CD4-positive, CD25-positive, alpha-beta regulatory T cell (primary cell): ENCODE data around the gene TMEM120A. TPM values are rescaled to one million over a fixed set of nuclear protein-coding genes. Genes with fewer than 3 reads are reported as not detected.

Experiments
- ATAC-seq, 2 donors: fragments of 150-1000 bp; cut with Tn5 transposase; one replicate each; pipeline ENCODE4 v1.10.0; 2021; ENCODE audit warnings: low read depth in 2 of 2, moderate number of reproducible peaks in 2 of 2, moderate library complexity in 1 of 2
- DNase-seq, 3 donors: peaks; one replicate each; pipeline versions ENCODE4 v3.0.0 to v3.0.0-alpha.2; 2012 to 2022; ENCODE audit warnings: mixed read lengths in 1 of 3
- H3K27ac ChIP-seq: one replicate; pipeline ENCODE4 v1.7.0; 2013; ENCODE audit warnings: mild to moderate bottlenecking, low read length; ENCODE audit not compliant: insufficient read depth, poor library complexity, severe bottlenecking
- H3K27me3 ChIP-seq: one replicate; pipeline ENCODE4 v1.7.0; 2013; ENCODE audit warnings: low read length; ENCODE audit not compliant: control insufficient read depth, insufficient read depth
- H3K36me3 ChIP-seq: one replicate; pipeline ENCODE4 v1.7.0; 2013; ENCODE audit warnings: mild to moderate bottlenecking, low read length, moderate library complexity; ENCODE audit not compliant: control insufficient read depth, insufficient read depth
- H3K4me1 ChIP-seq: 2 replicates; pipeline ENCODE4 v1.7.0; 2013; ENCODE audit warnings: mild to moderate bottlenecking, low read length; ENCODE audit not compliant: insufficient read depth, control insufficient read depth, poor library complexity, severe bottlenecking
- H3K4me3 ChIP-seq: one replicate; pipeline ENCODE4 v1.7.0; 2013; ENCODE audit warnings: low read depth, mild to moderate bottlenecking, low read length, moderate library complexity
- H3K9me3 ChIP-seq, 2 experiments: 1 replicate in 1 of 2; 2 replicates in 1 of 2; pipeline ENCODE4 v1.7.0; 2013; ENCODE audit warnings: low read length in 2 of 2, mild to moderate bottlenecking in 1 of 2, moderate library complexity in 1 of 2; ENCODE audit not compliant: control insufficient read depth in 2 of 2
- H3K27ac Mint-ChIP-seq, 3 donors: one replicate each; pipeline ENCODE4 v1.8.0; 2020 to 2022; ENCODE audit warnings: mild to moderate bottlenecking in 3 of 3, mixed read lengths in 3 of 3, moderate library complexity in 2 of 3
- H3K27me3 Mint-ChIP-seq: one replicate; pipeline ENCODE4 v1.8.0; 2022; ENCODE audit warnings: mild to moderate bottlenecking, mixed read lengths
- H3K36me3 Mint-ChIP-seq: one replicate; pipeline ENCODE4 v1.8.0; 2020; ENCODE audit warnings: mixed read lengths
- H3K4me1 Mint-ChIP-seq, 4 donors: one replicate each; pipeline ENCODE4 v1.8.0; 2020 to 2022; ENCODE audit warnings: mixed read lengths in 4 of 4, mild to moderate bottlenecking in 1 of 4
- H3K4me3 Mint-ChIP-seq, 4 donors: one replicate each; pipeline ENCODE4 v1.8.0; 2020 to 2022; ENCODE audit warnings: mild to moderate bottlenecking in 4 of 4, mixed read lengths in 4 of 4, moderate library complexity in 3 of 4
- H3K9me3 Mint-ChIP-seq, 7 donors: one replicate each; pipeline ENCODE4 v1.8.0; 2020 to 2022; ENCODE audit warnings: mixed read lengths in 7 of 7, mild to moderate bottlenecking in 3 of 7, moderate library complexity in 2 of 7
- polyA plus RNA-seq, 4 donors: library from polyadenylated mRNA; unstranded; fragments of 300-500 nt; fragmentation: Illumina TruSeq; gene quantifications; one replicate each; pipeline ENCODE4 v1.2.3, GENCODE V29; 2021
- total RNA-seq: library from RNA; stranded (reverse); gene quantifications from one replicate; pipeline ENCODE4 v1.2.3, GENCODE V29; 2022

The TMEM120A gene
- total and polyA plus RNA-seq, 5 donors from 2014 or later = 41.9 to 66.5 (median 61.7) TPM

DNA sequence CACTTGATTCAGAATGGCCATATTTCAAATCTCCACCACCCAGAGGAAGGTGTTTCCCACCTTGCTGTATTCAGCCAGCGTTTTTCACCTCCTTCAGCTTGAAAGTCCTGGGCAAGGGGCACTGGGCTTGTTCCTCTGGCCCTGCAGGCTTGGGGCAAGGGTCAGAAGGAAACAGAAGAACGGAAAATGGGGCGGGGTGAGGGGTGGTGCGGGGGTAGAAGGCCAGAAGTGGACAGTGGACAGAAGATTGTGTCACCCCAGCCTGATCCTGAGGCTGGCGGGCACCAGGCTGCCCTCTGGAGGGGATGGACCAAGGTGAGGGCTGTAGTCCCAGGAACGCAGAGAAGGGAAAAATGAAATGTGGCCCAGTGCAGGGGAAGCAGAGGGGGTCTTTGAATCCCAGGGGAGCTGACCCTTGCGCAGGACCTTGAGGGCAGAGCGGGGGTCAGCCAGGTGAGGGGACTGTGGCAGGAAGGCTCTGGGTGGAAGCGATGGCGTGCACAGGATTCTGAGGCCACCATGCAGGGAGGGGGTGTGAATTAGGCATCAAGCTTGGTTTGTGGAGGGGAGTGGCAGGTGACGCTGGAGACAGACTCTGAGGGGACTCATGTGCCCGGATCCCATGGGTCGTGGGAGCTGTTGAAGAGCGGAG lies 23.0 kb downstream of the TMEM120A start:
- H3K4me3 ChIP-seq = no peak overlapping the region
- no peak overlapping the region for H3K4me3 Mint-ChIP-seq
- no peaks in the 10 kb centered on the region for H3K9me3 ChIP-seq
- peaks cover 0 to 3% (median 0%) of the 10 kb centered on the region in 4 donors for H3K4me1 Mint-ChIP-seq
- ATAC-seq (no peak), DNase-seq (no peak)
- no peaks in the 10 kb centered on the region for H3K27me3 Mint-ChIP-seq
- H3K27me3 ChIP-seq = no peaks in the 10 kb centered on the region
- H3K9me3 Mint-ChIP-seq = no peaks in the 10 kb centered on the region
- no peak overlapping the region for H3K27ac ChIP-seq
- H3K27ac Mint-ChIP-seq = peak overlapping the region in 2 of 3 donors; percentile 25 to 74
- H3K36me3 Mint-ChIP-seq = peaks cover 19% of the 10 kb centered on the region
- H3K4me1 ChIP-seq = no peaks in the 10 kb centered on the region
- H3K36me3 ChIP-seq = peaks cover 16% of the 10 kb centered on the region

DNA sequence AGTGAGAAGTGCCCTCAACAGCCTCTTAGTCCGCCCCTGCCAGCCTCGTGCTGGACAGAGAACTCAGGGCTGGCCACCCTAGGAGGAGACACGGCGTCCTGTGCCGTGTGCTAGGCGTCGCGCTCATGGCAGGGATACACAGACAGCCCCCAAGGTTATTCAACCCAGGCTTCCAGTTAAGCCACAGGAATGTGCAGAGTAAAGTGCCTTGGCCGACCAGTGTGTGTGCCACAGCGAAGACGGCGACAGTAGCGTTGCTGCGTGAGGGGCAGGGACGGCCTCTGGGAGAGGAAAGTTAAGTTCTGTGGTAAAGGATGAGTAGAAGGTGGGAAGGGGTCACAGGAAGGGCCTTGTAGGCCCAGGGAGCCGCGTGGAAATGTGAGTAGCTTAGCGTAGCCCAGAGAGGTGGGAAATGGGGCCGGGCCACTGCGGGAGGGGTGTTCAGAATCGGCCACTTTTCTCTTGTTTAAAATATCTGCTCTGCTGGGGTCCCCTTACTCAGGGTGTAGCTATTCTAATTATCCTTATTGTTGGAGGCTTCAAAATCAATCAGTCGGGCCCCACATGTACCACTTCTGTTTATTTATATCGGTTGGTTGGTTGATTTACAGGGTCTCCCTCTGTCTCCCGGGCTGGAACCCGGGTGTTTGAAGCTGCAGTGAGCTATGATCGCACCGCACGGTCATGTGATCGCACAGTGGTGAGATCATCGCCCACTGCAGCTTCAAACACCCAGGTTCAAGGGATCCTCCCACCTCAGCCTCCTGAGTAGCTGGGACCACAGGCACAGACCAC lies 24.5 kb downstream of the TMEM120A start:
- DNase-seq (no peak), ATAC-seq (no peak)
- no peaks in the 10 kb centered on the region for H3K4me1 ChIP-seq
- H3K4me1 Mint-ChIP-seq = peaks cover 0 to 5% (median 0%) of the 10 kb centered on the region in 4 donors
- no peaks in the 10 kb centered on the region for H3K9me3 Mint-ChIP-seq
- H3K36me3 ChIP-seq = peaks cover 11% of the 10 kb centered on the region
- no peak overlapping the region for H3K27ac ChIP-seq
- no peaks in the 10 kb centered on the region for H3K9me3 ChIP-seq
- peak overlapping the region in 1 of 4 donors; percentile 38 for H3K4me3 Mint-ChIP-seq
- H3K27me3 Mint-ChIP-seq = no peaks in the 10 kb centered on the region
- no peaks in the 10 kb centered on the region for H3K27me3 ChIP-seq
- peak overlapping the region in 1 of 3 donors; percentile 62 for H3K27ac Mint-ChIP-seq
- H3K4me3 ChIP-seq = no peak overlapping the region
- peaks cover 19% of the 10 kb centered on the region for H3K36me3 Mint-ChIP-seq

DNA sequence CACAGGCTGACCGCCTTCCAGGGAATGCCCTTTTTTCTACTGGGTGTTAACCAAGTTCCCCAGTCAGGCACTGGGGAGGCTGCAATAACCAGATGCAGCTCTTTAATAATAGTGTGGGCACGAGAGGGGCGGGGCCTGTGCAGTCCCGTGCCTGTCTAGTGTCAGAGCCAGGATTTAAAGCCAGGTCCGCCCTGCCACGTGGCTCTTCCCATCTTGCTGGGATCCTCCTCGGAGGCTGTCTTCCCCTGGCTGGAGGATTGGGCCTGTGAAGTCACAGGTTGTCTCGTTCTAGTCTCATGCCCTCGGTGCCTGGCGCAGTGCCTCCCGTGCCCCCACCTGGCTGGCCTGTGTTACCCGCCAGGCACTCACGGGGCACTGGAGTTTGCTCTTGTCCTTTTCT lies 25.2 kb downstream of the TMEM120A start:
- H3K27ac ChIP-seq = no peak overlapping the region
- Mint-ChIP-seq H3K36me3 (peaks cover 15% of the 10 kb centered on the region), H3K27ac (no peak overlapping the region)

DNA sequence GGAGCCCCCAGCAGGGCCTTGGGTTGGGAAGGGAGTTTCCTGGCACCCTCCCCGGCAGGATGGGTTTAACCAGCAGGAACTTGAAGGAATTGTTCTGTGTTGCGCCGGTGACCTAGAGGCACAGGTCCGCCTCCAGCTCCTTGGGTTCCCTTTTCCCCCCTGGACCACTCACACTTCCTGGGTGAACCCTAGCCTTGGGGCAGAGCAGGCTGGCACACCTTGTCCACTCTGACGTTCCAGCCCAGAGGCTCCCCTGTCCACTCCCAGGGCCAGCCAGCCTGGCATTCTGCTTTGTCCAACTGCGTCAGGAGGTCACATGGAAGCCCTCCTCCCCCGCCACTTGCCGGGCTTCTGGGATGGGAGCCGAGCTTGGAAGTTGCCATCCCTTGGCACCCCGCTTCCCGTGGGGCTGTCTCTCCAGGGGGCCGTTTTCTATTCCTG lies 25.8 kb downstream of the TMEM120A start:
- H3K27me3 ChIP-seq = no peaks in the 10 kb centered on the region
- no peak overlapping the region for H3K27ac Mint-ChIP-seq
- peaks cover 0 to 2% (median 0%) of the 10 kb centered on the region in 4 donors for H3K4me1 Mint-ChIP-seq
- H3K4me1 ChIP-seq = no peaks in the 10 kb centered on the region
- H3K4me3 ChIP-seq = no peak overlapping the region
- H3K27ac ChIP-seq = no peak overlapping the region
- DNase-seq (no peak), ATAC-seq (no peak)
- H3K9me3 ChIP-seq = no peaks in the 10 kb centered on the region
- no peaks in the 10 kb centered on the region for H3K9me3 Mint-ChIP-seq
- no peak overlapping the region for H3K4me3 Mint-ChIP-seq
- peaks cover 10% of the 10 kb centered on the region for H3K36me3 Mint-ChIP-seq
- peaks cover 11% of the 10 kb centered on the region for H3K36me3 ChIP-seq
- no peaks in the 10 kb centered on the region for H3K27me3 Mint-ChIP-seq

More for the DNA sequence above, 25.2 kb downstream of the TMEM120A start:
- Mint-ChIP-seq H3K4me3 (no peak overlapping the region), H3K4me1 (peaks cover 0 to 4% (median 0%) of the 10 kb centered on the region in 4 donors), H3K27me3 (no peaks in the 10 kb centered on the region), H3K9me3 (no peaks in the 10 kb centered on the region)
- no peak overlapping the region for H3K4me3 ChIP-seq
- peaks cover 11% of the 10 kb centered on the region for H3K36me3 ChIP-seq
- H3K9me3 ChIP-seq = no peaks in the 10 kb centered on the region
- DNase-seq = no peak
- no peaks in the 10 kb centered on the region for H3K27me3 ChIP-seq
- H3K4me1 ChIP-seq = no peaks in the 10 kb centered on the region
- no peak for ATAC-seq

DNA sequence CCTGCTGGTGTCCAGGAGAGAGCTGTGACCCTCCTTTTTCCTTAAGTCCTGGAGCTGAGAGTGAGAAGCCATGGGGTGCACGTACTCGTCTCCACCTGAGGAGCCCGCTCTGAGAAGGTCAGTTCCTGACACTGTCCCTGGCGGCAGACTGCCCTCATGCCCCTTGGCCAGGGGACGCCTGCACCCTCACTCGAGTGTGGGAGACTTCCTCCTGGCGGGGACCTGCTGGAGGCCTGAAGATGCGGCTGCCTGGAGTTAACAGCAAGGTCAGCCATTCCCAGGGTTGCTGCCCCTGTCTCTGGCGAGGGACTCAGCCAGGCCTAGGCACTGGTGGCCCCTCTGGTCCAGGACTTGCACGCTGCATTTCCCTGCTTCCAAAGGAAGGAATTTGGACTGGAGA lies 26.4 kb downstream of the TMEM120A start:
- no peak overlapping the region for H3K27ac Mint-ChIP-seq
- no peak overlapping the region for H3K4me3 Mint-ChIP-seq
- no peaks in the 10 kb centered on the region for H3K27me3 Mint-ChIP-seq
- H3K27ac ChIP-seq = no peak overlapping the region
- H3K27me3 ChIP-seq = no peaks in the 10 kb centered on the region
- H3K4me3 ChIP-seq = no peak overlapping the region
- DNase-seq (no peak), ATAC-seq (no peak)
- H3K4me1 Mint-ChIP-seq = peaks cover 0 to 2% (median 0%) of the 10 kb centered on the region in 4 donors
- no peaks in the 10 kb centered on the region for H3K9me3 ChIP-seq
- H3K9me3 Mint-ChIP-seq = no peaks in the 10 kb centered on the region
- H3K36me3 ChIP-seq = peaks cover 11% of the 10 kb centered on the region
- peaks cover 14% of the 10 kb centered on the region for H3K36me3 Mint-ChIP-seq
- no peaks in the 10 kb centered on the region for H3K4me1 ChIP-seq

- no peak overlapping the region for H3K27ac Mint-ChIP-seq
- H3K27ac ChIP-seq = no peak overlapping the region
- H3K9me3 ChIP-seq = no peaks in the 10 kb centered on the region
- ATAC-seq (no peak), DNase-seq (no peak)
- peaks cover 11% of the 10 kb centered on the region for H3K36me3 ChIP-seq
- peaks cover 0 to 4% (median under 1%) of the 10 kb centered on the region in 4 donors for H3K4me1 Mint-ChIP-seq
- peaks cover 19% of the 10 kb centered on the region for H3K36me3 Mint-ChIP-seq
- H3K9me3 Mint-ChIP-seq = no peaks in the 10 kb centered on the region
- no peaks in the 10 kb centered on the region for H3K4me1 ChIP-seq
- H3K27me3 Mint-ChIP-seq = no peaks in the 10 kb centered on the region
- no peak overlapping the region for H3K4me3 Mint-ChIP-seq
- H3K4me3 ChIP-seq = no peak overlapping the region
- no peaks in the 10 kb centered on the region for H3K27me3 ChIP-seq
Observed at GRCh38 chr7:75967487-75967997, 26.9 kb downstream of the TMEM120A start.

DNA sequence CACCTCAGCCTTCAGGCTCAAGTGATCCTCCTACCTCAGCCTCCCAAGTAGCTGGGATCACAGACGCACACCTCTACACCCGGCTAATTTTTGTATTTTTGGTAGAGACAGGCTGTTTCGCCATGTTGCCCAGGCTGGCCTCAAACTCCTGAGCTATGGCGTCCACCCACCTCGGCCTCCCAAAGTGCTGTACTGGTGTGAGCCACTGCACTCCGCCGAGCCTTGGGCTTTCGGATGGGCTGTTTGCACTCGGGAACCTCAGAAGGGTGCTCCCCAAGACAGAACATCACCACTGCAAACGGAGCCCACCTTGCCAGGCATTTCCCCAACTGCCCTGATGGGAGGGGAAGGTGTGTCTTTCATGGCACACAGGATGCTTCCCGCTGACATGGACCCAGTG lies 27.3 kb downstream of the TMEM120A start:
- Histone ChIP-seq H3K4me3 (no peak overlapping the region), H3K36me3 (peaks cover 6% of the 10 kb centered on the region), H3K9me3 (no peaks in the 10 kb centered on the region), H3K27me3 (no peaks in the 10 kb centered on the region), H3K4me1 (no peaks in the 10 kb centered on the region), H3K27ac (no peak overlapping the region)
- no peak for ATAC-seq
- H3K27me3 Mint-ChIP-seq = no peaks in the 10 kb centered on the region
- no peaks in the 10 kb centered on the region for H3K9me3 Mint-ChIP-seq
- no peak for DNase-seq
- peaks cover 18% of the 10 kb centered on the region for H3K36me3 Mint-ChIP-seq
- no peak overlapping the region for H3K27ac Mint-ChIP-seq
- peaks cover 0 to 5% (median under 1%) of the 10 kb centered on the region in 4 donors for H3K4me1 Mint-ChIP-seq
- no peak overlapping the region for H3K4me3 Mint-ChIP-seq
